ENCODE measurements around the gene SF3B6.

The SF3B6 gene

DNA sequence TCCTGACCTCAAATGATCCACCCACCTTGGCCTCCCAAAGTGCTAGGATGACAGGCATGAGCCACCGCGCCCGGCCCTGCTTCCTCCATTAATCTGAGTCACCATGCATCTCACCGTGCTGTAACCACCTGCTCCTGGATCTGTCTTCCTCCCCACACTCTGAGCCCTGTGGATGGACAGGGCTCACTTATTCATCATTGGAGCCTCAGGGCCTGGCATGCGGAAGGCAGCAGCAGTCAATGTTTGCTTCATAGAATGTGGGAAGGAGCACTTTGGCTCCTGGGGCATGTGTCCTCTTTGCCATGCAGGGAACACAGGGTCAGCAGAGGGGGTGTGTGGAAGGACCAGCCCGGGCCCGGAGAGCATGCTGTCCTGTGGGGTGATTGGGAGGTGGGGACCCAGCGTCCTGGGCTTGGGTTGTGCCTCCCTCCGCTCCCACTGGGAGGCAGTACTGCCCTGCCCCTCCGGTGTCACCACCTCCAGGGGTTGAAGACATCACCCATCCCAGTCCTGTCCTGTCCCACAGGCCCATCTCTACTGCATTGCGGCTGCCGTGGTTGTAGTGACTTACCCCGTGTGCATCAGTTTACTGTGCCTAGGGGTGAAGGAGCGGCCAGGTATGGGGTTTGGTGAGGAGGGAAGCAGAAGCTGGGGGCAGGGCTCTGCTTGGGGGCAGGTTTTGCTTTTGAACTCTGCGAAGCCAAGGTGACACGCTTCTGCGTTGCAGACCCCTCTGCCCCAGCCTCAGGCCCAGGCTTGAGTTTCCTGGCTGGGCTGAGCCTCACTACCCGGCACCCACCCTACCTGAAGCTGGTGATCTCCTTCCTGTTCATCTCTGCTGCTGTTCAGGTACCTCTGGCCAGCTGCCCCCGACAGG, 54.8 kb downstream of the SF3B6 start:
- H3K27me3 ChIP-seq (ENCODE audit: control insufficient read depth, insufficient read depth, low read length): no peaks in the 10 kb centered on the region
- H3K4me1 ChIP-seq: no peaks in the 10 kb centered on the region

DNA sequence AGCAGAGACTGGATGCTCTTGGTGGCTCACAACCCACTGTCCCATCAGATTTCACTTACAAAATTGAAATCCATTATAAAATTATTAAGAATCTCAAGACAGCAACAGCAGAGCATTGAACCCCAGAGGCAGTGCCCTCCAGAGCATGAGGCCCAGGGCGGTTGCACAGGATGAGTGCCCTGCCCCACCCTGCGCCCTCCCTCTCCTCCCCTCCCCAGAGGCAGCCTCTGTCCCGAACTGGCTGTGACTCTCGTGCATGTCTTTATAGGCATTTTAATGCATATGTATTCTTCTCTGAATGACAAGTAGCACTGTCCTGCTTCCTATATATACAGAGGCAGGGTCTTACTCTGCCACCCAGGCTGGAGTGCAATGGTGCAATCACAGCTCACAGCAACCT, 55.9 kb downstream of the SF3B6 start:
- Histone ChIP-seq H3K4me2 (ENCODE audit: low read length) (no peak overlapping the region), H3K79me2 (no peaks in the 10 kb centered on the region), H3K27me3 (ENCODE audit: control insufficient read depth, insufficient read depth, low read length) (no peaks in the 10 kb centered on the region), H2AFZ (no peak overlapping the region), H3K36me3 (ENCODE audit: control insufficient read depth, insufficient read depth, low read length) (no peaks in the 10 kb centered on the region), H3K9me3 (ENCODE audit: control insufficient read depth, low read length) (no peaks in the 10 kb centered on the region), H3K9ac (no peak overlapping the region), H3K4me3 (ENCODE audit: low read depth, low read length) (no peak overlapping the region), H3K27ac (no peak overlapping the region), H3K4me1 (no peaks in the 10 kb centered on the region)
- TF ChIP-seq, protein P1, sequence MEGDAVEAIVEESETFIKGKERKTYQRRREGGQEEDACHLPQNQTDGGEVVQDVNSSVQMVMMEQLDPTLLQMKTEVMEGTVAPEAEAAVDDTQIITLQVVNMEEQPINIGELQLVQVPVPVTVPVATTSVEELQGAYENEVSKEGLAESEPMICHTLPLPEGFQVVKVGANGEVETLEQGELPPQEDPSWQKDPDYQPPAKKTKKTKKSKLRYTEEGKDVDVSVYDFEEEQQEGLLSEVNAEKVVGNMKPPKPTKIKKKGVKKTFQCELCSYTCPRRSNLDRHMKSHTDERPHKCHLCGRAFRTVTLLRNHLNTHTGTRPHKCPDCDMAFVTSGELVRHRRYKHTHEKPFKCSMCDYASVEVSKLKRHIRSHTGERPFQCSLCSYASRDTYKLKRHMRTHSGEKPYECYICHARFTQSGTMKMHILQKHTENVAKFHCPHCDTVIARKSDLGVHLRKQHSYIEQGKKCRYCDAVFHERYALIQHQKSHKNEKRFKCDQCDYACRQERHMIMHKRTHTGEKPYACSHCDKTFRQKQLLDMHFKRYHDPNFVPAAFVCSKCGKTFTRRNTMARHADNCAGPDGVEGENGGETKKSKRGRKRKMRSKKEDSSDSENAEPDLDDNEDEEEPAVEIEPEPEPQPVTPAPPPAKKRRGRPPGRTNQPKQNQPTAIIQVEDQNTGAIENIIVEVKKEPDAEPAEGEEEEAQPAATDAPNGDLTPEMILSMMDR (IDR thresholded peaks at IDR 0.05): no peak

More for the DNA sequence above, 54.8 kb downstream of the SF3B6 start:
- Histone ChIP-seq H3K36me3 (ENCODE audit: control insufficient read depth, insufficient read depth, low read length) (no peaks in the 10 kb centered on the region), H2AFZ (no peak overlapping the region), H3K27ac (no peak overlapping the region), H3K9me3 (ENCODE audit: control insufficient read depth, low read length) (no peaks in the 10 kb centered on the region), H3K79me2 (no peaks in the 10 kb centered on the region), H3K4me3 (ENCODE audit: low read depth, low read length) (no peak overlapping the region), H3K9ac (no peak overlapping the region), H3K4me2 (ENCODE audit: low read length) (no peak overlapping the region)
- TF ChIP-seq, protein P1 (IDR thresholded peaks at IDR 0.05): peak; percentile 26

DNA sequence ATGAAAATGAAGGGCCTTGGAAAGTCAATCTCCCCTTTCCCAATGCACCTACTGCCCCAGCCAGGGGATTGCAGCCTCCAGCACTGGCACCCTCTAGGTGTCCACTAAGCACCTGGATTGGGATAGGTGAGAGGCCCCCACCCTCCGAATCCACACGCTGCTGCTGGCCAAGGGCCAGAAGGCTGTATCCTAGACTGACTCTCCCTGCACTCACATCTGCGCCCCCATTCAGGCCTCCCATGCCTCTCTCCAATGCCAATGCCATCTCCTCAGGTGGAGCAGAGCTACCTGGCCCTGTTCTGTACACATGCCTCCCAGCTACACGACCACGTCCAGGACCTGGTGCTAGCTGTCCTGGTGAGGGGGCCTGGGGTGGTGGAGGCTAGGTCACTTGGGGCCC, 56.4 kb downstream of the SF3B6 start:
- no peaks in the 10 kb centered on the region for H3K79me2 ChIP-seq
- H3K9ac ChIP-seq: no peak overlapping the region
- no peak overlapping the region for H3K4me2 ChIP-seq (ENCODE audit: low read length)
- no peaks in the 10 kb centered on the region for H3K27me3 ChIP-seq (ENCODE audit: control insufficient read depth, insufficient read depth, low read length)
- H3K27ac ChIP-seq: no peak overlapping the region
- no peaks in the 10 kb centered on the region for H3K4me1 ChIP-seq
- no peak overlapping the region for H2AFZ ChIP-seq
- no peak overlapping the region for H3K4me3 ChIP-seq (ENCODE audit: low read depth, low read length)
- H3K9me3 ChIP-seq (ENCODE audit: control insufficient read depth, low read length): no peaks in the 10 kb centered on the region
- TF ChIP-seq, protein P1 (IDR thresholded peaks at IDR 0.05): no peak
- H3K36me3 ChIP-seq (ENCODE audit: control insufficient read depth, insufficient read depth, low read length): no peaks in the 10 kb centered on the region

DNA sequence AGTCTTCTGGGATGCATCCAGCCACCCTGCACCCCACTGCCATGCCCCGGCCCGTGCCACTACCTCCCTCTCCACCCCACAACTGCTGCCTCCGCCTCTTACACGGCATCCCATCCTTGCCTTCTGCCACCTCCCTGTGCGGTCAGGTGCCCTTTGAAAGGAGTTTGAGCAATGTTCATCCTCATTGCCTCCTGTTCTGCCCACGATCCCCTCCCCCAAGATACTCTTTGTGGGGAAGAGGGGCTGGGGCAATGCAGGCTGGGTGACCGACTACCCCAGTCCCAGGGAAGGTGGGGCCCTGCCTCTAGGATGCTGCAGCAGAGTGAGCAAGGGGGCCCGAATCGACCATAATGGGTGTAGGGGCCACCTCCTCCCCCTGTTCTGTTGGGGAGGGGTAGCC, 57.9 kb downstream of the SF3B6 start:
- Histone ChIP-seq H3K4me2 (ENCODE audit: low read length) (no peak overlapping the region), H2AFZ (no peak overlapping the region), H3K27ac (no peak overlapping the region), H3K36me3 (ENCODE audit: control insufficient read depth, insufficient read depth, low read length) (no peaks in the 10 kb centered on the region), H3K9ac (no peak overlapping the region), H3K4me3 (ENCODE audit: low read depth, low read length) (no peak overlapping the region), H3K79me2 (no peaks in the 10 kb centered on the region), H3K9me3 (ENCODE audit: control insufficient read depth, low read length) (no peaks in the 10 kb centered on the region), H3K4me1 (no peaks in the 10 kb centered on the region), H3K27me3 (ENCODE audit: control insufficient read depth, insufficient read depth, low read length) (no peaks in the 10 kb centered on the region)
- TF ChIP-seq, protein P1 (IDR thresholded peaks at IDR 0.05): no peak

DNA sequence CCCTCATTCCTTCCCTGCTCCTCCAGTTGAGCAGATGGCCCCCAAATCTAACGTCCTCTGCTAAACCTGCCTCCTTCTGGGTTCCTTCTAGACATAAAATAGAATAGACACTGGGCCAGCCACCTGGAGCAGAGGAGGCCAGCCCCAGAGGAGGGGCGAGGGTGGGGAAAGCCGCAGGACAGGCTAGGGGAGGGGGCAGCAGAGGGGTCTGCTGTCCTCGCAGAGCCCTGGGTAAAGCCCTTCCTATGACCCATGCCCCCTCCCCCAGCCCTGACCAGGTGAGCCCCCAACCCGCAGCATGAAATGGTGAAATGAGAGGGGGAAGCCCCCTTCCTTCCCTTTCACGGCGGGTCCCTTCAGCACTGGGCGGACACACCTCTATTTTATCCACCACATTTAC, 58.4 kb downstream of the SF3B6 start:
- TF ChIP-seq, protein P1 (IDR thresholded peaks at IDR 0.05): no peak
- H3K4me2 ChIP-seq (ENCODE audit: low read length): no peak overlapping the region
- H3K9me3 ChIP-seq (ENCODE audit: control insufficient read depth, low read length): no peaks in the 10 kb centered on the region
- no peak overlapping the region for H3K27ac ChIP-seq
- H3K36me3 ChIP-seq (ENCODE audit: control insufficient read depth, insufficient read depth, low read length): no peaks in the 10 kb centered on the region
- no peak overlapping the region for H3K4me3 ChIP-seq (ENCODE audit: low read depth, low read length)
- no peak overlapping the region for H2AFZ ChIP-seq
- no peaks in the 10 kb centered on the region for H3K79me2 ChIP-seq
- no peak overlapping the region for H3K9ac ChIP-seq
- H3K27me3 ChIP-seq (ENCODE audit: control insufficient read depth, insufficient read depth, low read length): no peaks in the 10 kb centered on the region
- no peaks in the 10 kb centered on the region for H3K4me1 ChIP-seq
